Measurements from ENCODE around the gene UBE2E1.
"Not testable (repeated sequence)": the region's sequence is repeated elsewhere in the genome, so short reads cannot be mapped to it uniquely, and the experiment has no call there.

The UBE2E1 gene

DNA sequence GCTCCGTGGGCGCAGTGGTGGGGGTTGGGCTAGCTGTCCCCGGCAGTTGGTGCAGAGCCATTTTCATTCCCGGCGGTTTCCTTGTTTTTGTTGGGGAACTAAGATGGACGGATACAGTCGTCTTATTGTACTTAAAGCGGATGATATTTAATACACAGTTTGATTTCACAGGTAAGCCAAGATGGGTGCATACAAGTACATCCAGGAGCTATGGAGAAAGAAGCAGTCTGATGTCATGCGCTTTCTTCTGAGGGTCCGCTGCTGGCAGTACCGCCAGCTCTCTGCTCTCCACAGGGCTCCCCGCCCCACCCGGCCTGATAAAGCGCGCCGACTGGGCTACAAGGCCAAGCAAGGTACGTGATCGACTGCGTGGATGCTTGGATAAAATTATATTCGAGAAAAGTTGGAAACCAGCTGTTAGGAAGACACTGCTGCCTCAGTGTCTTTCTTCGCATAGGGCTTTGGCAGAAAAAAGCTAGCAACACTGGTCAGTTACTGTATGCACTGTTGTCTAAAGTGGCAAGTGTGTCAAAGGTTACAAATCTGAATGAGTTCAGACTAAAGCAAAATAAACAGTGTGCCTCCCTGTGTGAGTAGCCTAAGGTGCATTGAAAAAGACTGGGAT lies 112.0 kb downstream of the UBE2E1 start:
- DNase-seq (ENCODE audit: low spot score) = not testable (repeated sequence)

DNA sequence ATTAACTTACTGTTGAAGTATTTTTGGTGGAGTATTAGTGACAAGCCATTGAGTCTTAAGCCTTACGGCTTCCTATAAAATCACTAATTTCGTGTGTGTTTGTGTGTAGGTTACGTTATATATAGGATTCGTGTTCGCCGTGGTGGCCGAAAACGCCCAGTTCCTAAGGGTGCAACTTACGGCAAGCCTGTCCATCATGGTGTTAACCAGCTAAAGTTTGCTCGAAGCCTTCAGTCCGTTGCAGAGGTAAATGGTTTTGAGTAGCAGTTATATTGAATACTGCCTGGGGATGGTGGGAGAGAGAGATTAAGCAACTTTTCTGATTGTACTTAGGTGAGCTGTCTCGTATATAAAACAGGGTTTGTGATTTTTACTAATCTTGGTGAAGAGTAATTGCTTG lies 112.6 kb downstream of the UBE2E1 start:
- not testable (repeated sequence) for DNase-seq (ENCODE audit: low spot score)

DNA sequence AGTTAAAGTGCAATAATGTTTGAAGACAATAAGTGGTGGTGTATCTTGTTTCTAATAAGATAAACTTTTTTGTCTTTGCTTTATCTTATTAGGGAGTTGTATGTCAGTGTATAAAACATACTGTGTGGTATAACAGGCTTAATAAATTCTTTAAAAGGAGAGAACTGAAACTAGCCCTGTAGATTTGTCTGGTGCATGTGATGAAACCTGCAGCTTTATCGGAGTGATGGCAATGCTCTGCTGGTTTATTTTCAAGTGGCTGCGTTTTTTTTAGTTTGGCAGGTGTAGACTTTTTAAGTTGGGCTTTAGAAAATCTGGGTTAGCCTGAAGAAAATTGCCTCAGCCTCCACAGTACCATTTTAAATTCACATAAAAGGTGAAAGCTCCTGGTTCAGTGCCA lies 113.9 kb downstream of the UBE2E1 start:
- DNase-seq (ENCODE audit: low spot score) = no peak

DNA sequence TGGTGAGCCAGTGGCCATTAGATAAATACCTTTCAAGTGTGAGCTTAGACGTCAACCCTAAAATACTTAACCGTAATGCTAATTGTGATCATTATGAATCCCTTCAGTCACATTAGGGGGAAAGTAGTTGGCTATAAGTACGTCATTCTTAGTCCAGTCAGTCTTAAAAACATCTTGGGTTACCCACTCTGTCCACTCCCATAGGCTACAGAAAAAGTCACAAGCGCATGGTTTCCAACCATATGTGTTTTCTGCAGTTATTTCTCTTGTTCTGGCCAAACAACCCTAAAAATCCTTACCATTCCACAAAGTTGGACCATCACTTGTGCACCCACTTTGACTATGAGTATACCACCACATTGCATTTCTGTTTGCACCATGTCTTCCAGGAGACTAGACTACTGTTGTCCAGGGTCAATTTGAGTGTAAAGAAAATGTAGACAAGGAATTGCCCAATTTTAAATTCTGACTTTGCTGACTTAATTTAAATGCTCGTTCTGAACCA lies 114.4 kb downstream of the UBE2E1 start:
- DNase-seq (ENCODE audit: low spot score) = no peak

DNA sequence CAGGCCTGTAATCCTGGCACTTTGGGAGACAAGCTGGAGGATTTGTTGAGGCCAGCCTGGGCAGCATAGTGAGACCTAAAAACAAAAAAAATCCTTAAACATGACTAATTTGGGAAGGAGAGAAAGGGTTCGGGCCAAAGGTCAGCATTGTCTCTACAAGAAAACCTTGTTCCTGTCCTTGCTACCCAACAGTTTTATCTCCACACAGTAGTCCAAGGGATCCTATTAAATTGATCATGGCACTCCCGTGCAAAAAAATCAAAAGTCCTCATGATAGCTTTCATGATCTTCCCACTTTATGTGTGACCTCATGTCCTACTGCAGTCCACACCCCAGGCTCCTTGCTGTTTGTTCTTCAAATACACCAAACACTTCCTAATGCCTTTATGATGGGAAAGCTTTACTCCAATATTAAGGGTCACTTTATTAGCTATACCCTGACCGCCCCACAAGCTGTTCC lies 115.3 kb downstream of the UBE2E1 start:
- no peak for DNase-seq (ENCODE audit: low spot score)

DNA sequence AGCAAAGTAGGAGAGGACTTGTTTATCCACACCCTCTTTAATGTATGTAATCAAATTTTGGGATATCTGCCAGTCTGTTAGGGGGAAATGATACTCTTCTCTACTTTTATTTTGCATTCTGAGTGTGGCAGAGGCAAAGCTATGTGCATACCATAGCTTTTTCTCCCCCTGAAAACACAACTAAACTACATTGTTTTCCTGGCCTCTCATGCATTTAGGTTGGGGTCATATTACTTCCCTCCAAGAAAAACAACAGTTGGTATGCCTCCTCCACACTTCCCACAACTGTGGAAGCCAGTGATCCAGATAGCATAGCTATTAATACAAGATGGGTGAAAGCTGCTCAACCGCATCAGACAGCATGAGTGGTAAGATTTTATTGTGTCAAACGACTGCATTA lies 118.0 kb downstream of the UBE2E1 start:
- no peak for DNase-seq (ENCODE audit: low spot score)

DNA sequence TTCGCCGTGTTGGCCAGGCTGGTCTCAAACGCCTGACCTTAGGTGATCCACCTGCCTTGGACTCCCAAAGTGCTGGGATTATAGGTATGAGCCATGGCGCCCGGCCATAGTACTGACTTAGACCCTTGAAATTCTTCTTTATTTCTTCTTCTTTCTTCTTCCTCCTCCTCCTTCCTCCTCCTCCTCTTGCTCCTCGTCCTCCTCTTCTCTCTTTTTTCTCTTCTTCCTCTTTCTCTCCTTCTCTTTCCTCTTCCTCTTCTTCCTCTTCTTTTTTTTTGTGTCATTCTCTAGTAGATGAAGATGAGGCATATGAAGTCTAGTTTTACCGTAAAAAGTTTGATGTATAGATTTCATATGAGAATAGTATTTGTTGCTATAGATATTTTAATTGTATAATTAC lies 120.5 kb downstream of the UBE2E1 start:
- DNase-seq (ENCODE audit: low spot score) = no peak

DNA sequence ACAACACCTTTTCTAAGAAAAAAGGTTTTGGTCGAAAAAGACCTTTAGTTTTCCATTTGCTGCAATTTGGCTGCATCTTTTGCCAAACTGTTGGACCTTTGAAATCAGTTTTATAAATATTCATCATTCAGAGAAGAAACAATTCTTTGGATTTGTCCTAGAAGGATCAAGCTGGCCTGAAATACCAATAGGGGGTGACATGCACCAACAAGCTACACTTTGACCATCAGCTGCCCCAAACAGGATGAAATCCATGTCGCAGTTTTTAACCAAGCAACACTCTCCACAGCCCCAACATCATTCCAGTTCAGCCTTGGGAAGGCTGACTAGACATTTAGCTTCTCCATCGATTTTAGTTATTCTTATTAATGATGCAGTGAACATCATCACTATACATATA lies 121.0 kb downstream of the UBE2E1 start:
- no peak for DNase-seq (ENCODE audit: low spot score)

DNA sequence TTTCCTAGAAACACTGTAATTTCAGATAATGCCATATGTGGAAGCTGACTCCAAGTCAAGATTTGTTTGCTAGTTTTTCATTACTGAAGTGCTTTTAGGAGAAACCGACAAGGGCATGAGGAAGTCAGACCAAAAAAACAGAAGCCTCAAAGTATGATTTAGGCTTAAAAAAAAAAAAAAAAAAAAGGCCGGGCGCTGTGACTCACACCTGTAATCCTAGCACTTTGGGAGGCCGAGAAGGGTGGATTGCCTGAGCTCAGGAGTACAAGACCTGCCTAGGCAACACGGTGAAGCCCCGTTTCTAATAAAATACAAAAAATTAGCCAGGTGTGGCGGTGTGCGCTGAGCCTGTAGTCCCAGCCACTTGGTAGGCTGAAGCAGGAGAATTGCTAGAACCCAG lies 122.8 kb downstream of the UBE2E1 start:
- no peak for DNase-seq (ENCODE audit: low spot score)

DNA sequence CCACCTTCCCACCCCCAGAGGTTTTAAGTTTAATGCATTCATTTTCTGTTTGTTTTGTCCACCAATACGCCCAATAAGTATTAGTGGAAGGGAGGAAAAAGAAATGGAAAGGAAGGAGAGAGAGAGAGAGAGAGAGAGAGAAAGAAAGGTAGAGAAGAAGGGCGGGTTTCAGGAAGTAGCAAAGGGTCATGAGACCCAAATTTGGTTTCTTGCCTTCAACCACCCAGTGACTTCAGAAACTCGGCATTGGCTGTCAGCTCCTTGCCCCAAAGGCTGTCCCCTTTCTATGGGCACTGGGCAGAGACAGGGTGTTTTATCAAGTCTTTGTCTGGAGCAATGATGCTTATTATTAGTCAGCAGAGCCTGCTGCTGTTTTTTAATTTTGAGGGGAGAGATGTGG lies 125.8 kb downstream of the UBE2E1 start:
- no peak for DNase-seq (ENCODE audit: low spot score)

DNA sequence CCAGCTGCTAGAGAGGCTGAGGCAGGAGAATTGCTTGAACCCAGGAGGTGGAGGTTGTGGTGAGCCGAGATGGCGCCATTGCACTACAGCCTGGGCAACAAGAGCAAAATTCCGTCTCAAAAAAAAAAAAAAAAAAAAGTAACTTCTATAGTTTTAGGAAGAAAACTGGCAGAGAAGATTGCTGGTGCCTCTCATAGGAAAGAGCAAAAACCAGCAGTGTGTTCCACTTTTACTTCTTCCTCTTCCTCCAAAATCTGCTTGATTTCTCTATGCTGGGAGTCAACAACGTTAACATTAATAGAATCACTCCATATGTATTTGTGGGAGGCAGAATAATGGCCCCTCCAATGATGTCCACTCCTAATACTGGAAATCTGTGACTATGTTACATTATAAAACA lies 126.8 kb downstream of the UBE2E1 start:
- DNase-seq (ENCODE audit: low spot score) = no peak

DNA sequence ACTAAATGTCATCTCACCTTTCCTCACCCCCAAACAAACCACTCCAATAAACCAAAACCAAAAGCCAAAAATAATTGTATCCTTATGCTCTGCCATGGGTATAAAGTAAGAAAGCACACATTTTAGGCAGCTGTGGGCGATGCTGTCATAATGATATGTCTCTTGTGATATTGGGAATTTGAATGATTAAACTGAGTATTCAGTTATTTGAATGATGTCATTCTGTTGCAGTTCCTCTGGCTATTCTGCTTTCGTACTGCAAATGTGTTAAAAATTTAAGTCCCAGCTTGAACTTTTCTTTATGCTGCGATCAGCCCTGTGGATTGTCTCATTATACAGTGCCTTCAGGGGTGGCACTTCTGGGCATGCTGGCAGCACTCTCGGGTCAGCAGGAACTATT lies 128.5 kb downstream of the UBE2E1 start:
- DNase-seq (ENCODE audit: low spot score) = no peak

DNA sequence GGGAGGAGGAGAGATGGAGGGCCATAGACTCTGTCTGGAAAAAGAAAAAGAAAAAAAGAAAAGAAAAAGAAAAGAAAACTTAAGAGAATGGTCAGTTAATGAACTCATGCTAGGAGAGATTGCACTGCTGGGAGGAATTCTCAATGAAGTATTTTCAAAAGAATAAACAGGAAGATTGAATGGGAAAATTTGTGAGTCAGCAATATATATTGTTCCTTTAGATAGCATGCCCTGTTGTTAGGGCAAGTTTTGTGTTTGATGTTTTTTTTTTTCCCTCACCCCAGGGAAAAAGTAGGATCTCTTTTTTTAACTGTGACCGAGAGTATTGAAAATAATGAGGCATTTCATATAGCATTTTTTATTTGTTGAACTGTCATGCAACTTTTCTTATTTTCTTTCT lies 131.5 kb downstream of the UBE2E1 start:
- DNase-seq (ENCODE audit: low spot score) = no peak

DNA sequence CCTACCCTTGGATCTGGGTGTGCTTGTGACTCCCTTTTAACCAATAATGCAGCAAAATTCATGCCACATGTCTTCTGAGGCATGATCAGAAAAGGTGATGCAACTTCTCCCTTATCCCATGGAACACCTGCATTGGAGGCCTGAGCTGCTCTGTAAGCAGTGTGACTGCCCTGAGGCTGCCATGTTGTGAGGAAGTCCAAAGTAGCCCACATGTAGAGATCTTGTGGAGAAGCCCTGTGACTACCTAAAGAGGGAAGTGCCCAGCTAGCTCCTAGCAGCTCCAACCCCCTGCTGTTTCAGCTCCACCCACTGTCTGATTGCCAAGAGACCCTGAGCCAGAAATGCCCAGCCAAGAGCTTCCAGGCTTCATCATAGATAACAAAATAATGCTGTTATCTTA lies 132.9 kb downstream of the UBE2E1 start:
- no peak for DNase-seq (ENCODE audit: low spot score)

DNA sequence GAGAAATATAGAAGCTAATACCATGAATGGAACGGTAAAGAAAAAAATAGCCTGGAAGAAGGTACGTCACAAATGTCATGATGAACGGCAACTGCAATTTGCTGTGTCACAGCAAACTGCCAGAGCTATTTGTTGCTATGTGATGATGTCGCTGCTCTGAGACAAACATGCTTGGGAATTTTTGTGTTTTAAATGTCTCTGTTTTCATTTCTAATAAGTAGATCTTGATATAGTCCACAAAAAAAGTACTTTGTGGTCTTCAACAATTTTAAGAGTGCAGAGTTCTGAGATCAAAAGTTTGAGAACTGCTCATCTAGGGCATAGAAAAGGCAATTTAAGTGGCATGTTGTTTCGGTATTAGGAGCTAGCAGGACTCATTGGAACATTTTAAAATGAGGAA lies 135.0 kb downstream of the UBE2E1 start:
- DNase-seq (ENCODE audit: low spot score) = no peak

Data from COLO829 (cell line).